Endothelial cell of umbilical vein (primary cell): Measurements from ENCODE around the gene CCT6B.

ENCODE experiments used
- CTCF ChIP-seq, 2 donors: IDR thresholded peaks; 1 replicate in 1 of 2; 2 replicates in 1 of 2; pipeline ENCODE4 v1.5.1; 2011; ENCODE audit warnings: low read length in 2 of 2, mild to moderate bottlenecking in 2 of 2, moderate library complexity in 2 of 2, control low read depth in 1 of 2, inconsistent platforms in 1 of 2, low read depth in 1 of 2; ENCODE audit not compliant: insufficient read depth in 1 of 2; ENCODE audit errors: extremely low read depth in 1 of 2
- EZH2 ChIP-seq: IDR thresholded peaks from 2 replicates; pipeline ENCODE4 v1.6.1; 2012; ENCODE audit warnings: borderline replicate concordance, low read depth, mild to moderate bottlenecking, moderate library complexity, low read length, inconsistent platforms; ENCODE audit not compliant: severe bottlenecking
- JUN ChIP-seq: IDR thresholded peaks from 2 replicates; pipeline ENCODE4 v1.6.1; 2011; ENCODE audit warnings: borderline replicate concordance, low read depth; ENCODE audit not compliant: insufficient read length, insufficient read depth
- MYC ChIP-seq: IDR thresholded peaks from one replicate; pipeline ENCODE4 v1.6.1; 2011; ENCODE audit warnings: mild to moderate bottlenecking, low read depth, low read length
- POLR2A ChIP-seq: IDR thresholded peaks from 2 replicates; pipeline ENCODE4 v1.6.1; 2012; ENCODE audit warnings: low read depth, mild to moderate bottlenecking, control low read depth, low read length
- POLR2AphosphoS5 ChIP-seq: IDR thresholded peaks from 2 replicates; pipeline ENCODE4 v1.6.1; 2012; ENCODE audit warnings: low read depth, mild to moderate bottlenecking, control low read depth, low read length, moderate library complexity; ENCODE audit not compliant: insufficient read depth

GRCh38 chr17:34909040-34909439, 52.2 kb downstream of the CCT6B start:
- no peak for TF ChIP-seq POLR2A
- TF ChIP-seq CTCF (IDR thresholded peaks at IDR 0.05; ENCODE audit: extremely low read depth in 1 of 2, insufficient read depth in 1 of 2, low read depth in 1 of 2, low read length in 2 of 2): no peak
- TF ChIP-seq MYC: no peak
- no peak for TF ChIP-seq POLR2AphosphoS5
- TF ChIP-seq EZH2: no peak
- TF ChIP-seq JUN: no peak
